IMR-90 (cell line): ENCODE results near the gene RPL41. TPM values are rescaled to one million over a fixed set of nuclear protein-coding genes. Genes with fewer than 3 reads are reported as not detected.

Source experiments
- ATAC-seq: fragments of 200-7000 bp; cut with Tn5 transposase; 2 replicates; pipeline ENCODE4 v1.9.1; 2020; ENCODE audit warnings: low read depth, mild to moderate bottlenecking, moderate library complexity
- BruUV-seq: library from RNA; stranded (reverse); fragments of 400-500 nt; replicated peaks from 2 replicates; lab custom pipeline; 2021; lab: Mats Ljungman, UMichigan
- CTCF ChIA-PET: fragments of 300-600 bp; formaldehyde crosslinking; extraction: SDS; loops from one replicate; lab custom pipeline; 2021; ENCODE audit warnings: antibody characterized with exemption; lab: Yijun Ruan, JAX
- POLR2A ChIA-PET: fragments of 300-600 bp; sonication (Branson Sonifier 250); formaldehyde crosslinking; loops from one replicate; lab custom pipeline; 2022; ENCODE audit warnings: antibody characterized with exemption; ENCODE audit not compliant: unreplicated experiment; lab: Charles Lee
- DNase-seq: peaks from one replicate; pipeline ENCODE4 v3.0.0; 2013
- H2AFZ ChIP-seq: replicated peaks from 2 replicates; pipeline ENCODE3; 2013; ENCODE audit warnings: low read length, mild to moderate bottlenecking; ENCODE audit not compliant: poor library complexity
- H2AK5ac ChIP-seq: 2 replicates; pipeline ENCODE4 v1.6.1; 2013; ENCODE audit warnings: low read depth, low read length, inconsistent platforms
- H2AK9ac ChIP-seq: replicated peaks from 2 replicates; pipeline ENCODE3; 2013; ENCODE audit warnings: mild to moderate bottlenecking, low read depth, low read length, moderate library complexity; ENCODE audit not compliant: poor library complexity
- H2BK120ac ChIP-seq: 2 replicates; pipeline ENCODE4 v1.6.1; 2013; ENCODE audit warnings: low read depth, low read length, inconsistent platforms
- H2BK15ac ChIP-seq: 3 replicates; pipeline ENCODE4 v1.6.1; 2013; ENCODE audit warnings: low read depth, low read length, inconsistent platforms
- H2BK20ac ChIP-seq: 2 replicates; pipeline ENCODE4 v1.6.1; 2013; ENCODE audit warnings: low read depth, mild to moderate bottlenecking, inconsistent platforms, low read length, moderate library complexity
- H2BK5ac ChIP-seq: 2 replicates; pipeline ENCODE4 v1.6.1; 2013; ENCODE audit warnings: mild to moderate bottlenecking, low read depth, low read length, inconsistent platforms; ENCODE audit not compliant: poor library complexity, severe bottlenecking
- H3K14ac ChIP-seq: replicated peaks from 2 replicates; pipeline ENCODE4 v1.6.1; 2013; ENCODE audit warnings: low read depth, low read length, inconsistent platforms
- H3K18ac ChIP-seq: 2 replicates; pipeline ENCODE4 v1.6.1; 2013; ENCODE audit warnings: low read depth, low read length, control low read depth
- H3K23ac ChIP-seq: 2 replicates; pipeline ENCODE4 v1.6.1; 2013; ENCODE audit warnings: low read depth, low read length, inconsistent platforms
- H3K27ac ChIP-seq: 2 replicates; pipeline ENCODE4 v1.5.1; 2013; ENCODE audit warnings: mild to moderate bottlenecking, control low read depth, low read length; ENCODE audit not compliant: insufficient read depth
- H3K27me3 ChIP-seq: 2 replicates; pipeline ENCODE4 v1.6.1; 2013; ENCODE audit warnings: low read length; ENCODE audit not compliant: control insufficient read depth, insufficient read depth
- H3K36me3 ChIP-seq: 2 replicates; pipeline ENCODE4 v1.6.1; 2013; ENCODE audit warnings: low read length, mixed read lengths; ENCODE audit not compliant: control insufficient read depth, insufficient read depth
- H3K4ac ChIP-seq: 2 replicates; pipeline ENCODE4 v1.6.1; 2013; ENCODE audit warnings: low read depth, low read length, inconsistent platforms
- H3K4me1 ChIP-seq: 2 replicates; pipeline ENCODE4 v1.6.1; 2013; ENCODE audit warnings: low read length, mixed read lengths; ENCODE audit not compliant: control insufficient read depth, insufficient read depth
- H3K4me2 ChIP-seq: 2 replicates; pipeline ENCODE4 v1.6.1; 2013; ENCODE audit warnings: low read depth, mild to moderate bottlenecking, control low read depth, low read length, moderate library complexity
- H3K4me3 ChIP-seq: 2 replicates; pipeline ENCODE4 v1.5.1; 2013; ENCODE audit warnings: low read depth, mild to moderate bottlenecking, control low read depth, low read length, moderate library complexity; ENCODE audit not compliant: insufficient read depth
- H3K56ac ChIP-seq: 2 replicates; pipeline ENCODE4 v1.6.1; 2013; ENCODE audit warnings: low read length, inconsistent platforms; ENCODE audit not compliant: insufficient read depth; ENCODE audit errors: extremely low read depth
- H3K79me1 ChIP-seq, 2 experiments: 2 replicates each; pipeline ENCODE4 v1.6.1; 2013; ENCODE audit warnings: low read length in 2 of 2, inconsistent platforms in 1 of 2, low read depth in 1 of 2
- H3K9ac ChIP-seq: 2 replicates; pipeline ENCODE4 v1.6.1; 2013; ENCODE audit warnings: low read depth, low read length, control low read depth
- H3K9me1 ChIP-seq: 2 replicates; pipeline ENCODE4 v1.6.1; 2013; ENCODE audit warnings: low read length, inconsistent platforms; ENCODE audit not compliant: insufficient read depth
- H3K9me3 ChIP-seq: 2 replicates; pipeline ENCODE4 v1.6.1; 2013; ENCODE audit warnings: low read length; ENCODE audit not compliant: control insufficient read depth, insufficient read depth
- H4K20me1 ChIP-seq: 2 replicates; pipeline ENCODE4 v1.6.1; 2013; ENCODE audit warnings: low read length, inconsistent platforms; ENCODE audit not compliant: insufficient read depth
- H4K5ac ChIP-seq: 2 replicates; pipeline ENCODE4 v1.6.1; 2013; ENCODE audit warnings: mild to moderate bottlenecking, low read depth, low read length, control low read depth
- H4K8ac ChIP-seq, 2 experiments: 2 replicates each; pipeline ENCODE4 v1.6.1; 2013; ENCODE audit warnings: low read depth in 2 of 2, low read length in 2 of 2, control low read depth in 1 of 2, inconsistent platforms in 1 of 2
- H4K91ac ChIP-seq: 2 replicates; pipeline ENCODE4 v1.6.1; 2013; ENCODE audit warnings: low read depth, low read length, inconsistent platforms; ENCODE audit not compliant: insufficient read depth
- CHD1 ChIP-seq: IDR thresholded peaks from 2 replicates; pipeline ENCODE4 v1.6.1; 2012; ENCODE audit warnings: low read depth, low read length, improper control_type of control experiment
- FOS ChIP-seq: fragments of 150-350 bp; IDR thresholded peaks from 2 replicates; pipeline ENCODE4 v1.6.1; 2016; ENCODE audit warnings: low read depth, low read length
- MAFK ChIP-seq: IDR thresholded peaks from 2 replicates; pipeline ENCODE4 v1.6.1; 2012; ENCODE audit warnings: low read depth, low read length, improper control_type of control experiment
- WGBS, 2 experiments: methylation state at CpG; one replicate each; pipeline versions ENCODE4 v1.1.5 to v1.1.7; 2013; ENCODE audit warnings: missing lambda C conversion rate in 2 of 2; ENCODE audit not compliant: insufficient read length in 1 of 2; ENCODE audit errors: extremely low coverage in 2 of 2; 5-methylcytosine and 5-hydroxymethylcytosine counted together
- dilution Hi-C: fragments of 300-500 bp; cut with HindIII; formaldehyde crosslinking; loops from one replicate; pipeline ENCODE4 v1.14.3; 2018; ENCODE audit warnings: low sequenced_read_pairs; ENCODE audit not compliant: unreplicated experiment
- in situ Hi-C: fragments of 300-500 bp; cut with MboI; formaldehyde crosslinking; loops from 3 replicates; pipeline ENCODE4 v1.14.3; 2019; ENCODE audit warnings: low sequenced_read_pairs, inconsistent platforms, mixed read lengths
- intact Hi-C: fragments of 100-400 bp; cut with micrococcal nuclease; formaldehyde crosslinking; loops from 2 replicates; pipeline ENCODE4 v1.10.0; 2022
- polyA plus RNA-seq, 3 experiments: library from polyadenylated mRNA; depleted of rRNA; stranded (reverse); fragments of >200 nt; gene quantifications; 2 replicates each; pipeline ENCODE4 v1.2.3, GENCODE V29; 2012; ENCODE audit warnings: low replicate concordance in 1 of 3
- total RNA-seq: library from RNA; depleted of rRNA; stranded (reverse); fragments of >200 nt; gene quantifications from 2 replicates; pipeline ENCODE4 v1.2.3, GENCODE V29; 2012

Gene RPL41
- total and polyA plus RNA-seq, 2 of the 4 experiments (the other 2 are of a cell fraction): 1,119 to 9,394 TPM

DNA sequence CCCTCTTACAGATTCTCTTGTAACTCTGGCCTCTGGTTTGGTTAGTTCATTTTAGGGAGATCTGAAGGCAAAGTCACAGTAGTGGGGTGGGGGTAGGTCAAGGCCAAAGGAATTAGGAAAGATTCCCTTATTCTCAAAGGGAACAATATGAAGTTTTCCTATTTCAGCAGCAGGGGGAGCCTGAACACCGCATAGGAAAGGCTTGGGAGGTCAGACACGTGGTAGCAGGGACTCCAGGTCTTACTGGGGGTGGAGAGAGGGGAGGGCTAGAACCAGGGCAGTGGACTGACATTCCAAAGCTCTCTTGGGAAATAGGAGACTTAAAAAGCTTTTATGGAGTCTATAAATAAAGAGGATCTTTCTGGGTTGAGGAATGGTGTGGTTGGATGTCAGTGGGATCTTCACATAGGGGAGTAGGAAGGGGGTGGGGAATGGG, 2.9 kb downstream of the RPL41 start (continued):
- no peak for TF ChIP-seq FOS

DNA sequence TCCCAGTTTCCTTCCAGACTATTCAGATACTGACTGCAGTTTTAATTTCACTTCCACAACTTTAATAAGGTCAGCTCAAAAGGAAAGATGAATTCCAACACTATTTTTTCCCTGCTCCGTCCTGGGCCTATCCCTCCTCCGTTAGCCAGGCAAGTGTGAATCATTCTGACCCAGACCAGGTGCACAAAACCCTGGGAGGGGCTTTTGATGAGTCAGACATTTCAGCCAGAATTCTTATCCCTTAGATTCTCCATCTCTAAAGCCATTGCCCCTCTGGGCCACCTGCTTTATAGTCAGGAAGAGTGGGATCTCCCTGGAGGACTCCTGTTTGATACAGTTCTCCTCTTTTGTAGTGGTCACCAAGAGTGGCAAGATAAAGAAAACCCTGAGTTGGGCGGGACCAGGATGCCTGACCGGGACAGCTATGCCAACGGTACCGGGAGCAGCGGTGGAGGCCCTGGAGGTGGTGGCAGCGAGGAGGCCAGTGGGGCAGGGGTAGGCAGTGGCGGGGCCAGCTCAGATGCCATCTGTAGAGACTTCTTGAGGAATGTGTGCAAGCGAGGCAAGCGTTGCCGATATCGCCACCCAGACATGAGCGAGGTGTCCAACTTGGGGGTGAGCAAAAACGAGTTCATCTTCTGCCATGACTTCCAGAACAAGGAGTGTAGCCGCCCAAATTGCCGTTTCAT, 3.9 kb downstream of the RPL41 start:
- ChIA-PET POLR2A (interaction anchor here (0.6 to 1.1 kb wide), 3 partner anchors 8 to 69 kb away, joined by 3 to 6 read pairs (median 3); partner anchors contain the start of genes ESYT1 and SMARCC2), CTCF (interaction anchor here (0.7 to 3.9 kb wide), 4 partner anchors 64 to 167 kb away, joined by 3 to 27 read pairs (median 3); partner anchors contain the start of genes RNF41 and SMARCC2)
- Histone ChIP-seq H3K36me3 (peaks cover 16% of the 10 kb centered on the region), H4K8ac (peak overlapping the region in 1 of 2 experiments; percentile 36; a peak in 1 of 4 replicates), H3K79me1 (peaks cover 13 to 63% of the 10 kb centered on the region in 2 experiments), H3K4me2 (no peak overlapping the region), H2AK9ac (peak overlapping the region; percentile 77), H2AFZ (no peak overlapping the region), H3K4ac (no peak overlapping the region), H2BK120ac (no peak overlapping the region), H3K4me3 (no peak overlapping the region), H2AK5ac (0 out of 2 replicates have a peak overlapping the region, but pooled peaks have one; percentile 56), H3K23ac (no peak overlapping the region), H3K9me3 (no peaks in the 10 kb centered on the region), H4K5ac (no peak overlapping the region), H4K91ac (no peak overlapping the region), H3K56ac (no peak overlapping the region), H3K9me1 (no peaks in the 10 kb centered on the region), H2BK20ac (no peak overlapping the region), H3K27ac (no peak overlapping the region), H4K20me1 (peaks cover 7% of the 10 kb centered on the region), H3K27me3 (no peaks in the 10 kb centered on the region), H3K9ac (no peak overlapping the region; the same call in 1 of the 2 replicates), H2BK15ac (no peak overlapping the region), H3K18ac (no peak overlapping the region), H3K14ac (no peak overlapping the region), H2BK5ac (no peak overlapping the region), H3K4me1 (peaks cover 7% of the 10 kb centered on the region)
- TF ChIP-seq MAFK (peak; percentile 22; the same call in 1 of the 2 replicates), CHD1 (no peak)
- DNase-seq (peak; percentile 24), ATAC-seq (no peak)
- BruUV-seq: no TSS peak
- in situ Hi-C loops: no loop called here
- 97% methylated on average over 6 of the region's 17 CpGs; no CpG with 5 or more reads in 1 of the 2 experiments for WGBS, 2 experiments
- dilution Hi-C loops: no loop called here
- intact Hi-C loops: no loop called here
